ENCODE results near the gene STAT4.

Gene STAT4

GRCh38 chr2:191171708-191172355, 21.0 kb upstream of the STAT4 start:
- no peak for DNase-seq

- no peak for DNase-seq
Observed at GRCh38 chr2:191171286-191171685, 20.5 kb upstream of the STAT4 start.

GRCh38 chr2:191170773-191171172, 20.0 kb upstream of the STAT4 start:
- no peak for DNase-seq

GRCh38 chr2:191170301-191170636, 19.5 kb upstream of the STAT4 start:
- no peak for DNase-seq

- no peak for DNase-seq
Observed at GRCh38 chr2:191169456-191170300, 18.9 kb upstream of the STAT4 start.

- DNase-seq, result no peak
Observed at GRCh38 chr2:191167766-191168165, 17.0 kb upstream of the STAT4 start.

GRCh38 chr2:191166756-191167445, 16.1 kb upstream of the STAT4 start:
- no peak for DNase-seq

GRCh38 chr2:191166111-191166755, 15.4 kb upstream of the STAT4 start:
- no peak for DNase-seq

- DNase-seq, result peak; percentile 38
Observed at GRCh38 chr2:191165176-191165643, 14.4 kb upstream of the STAT4 start.

- no peak for DNase-seq
Observed at GRCh38 chr2:191158747-191159146, 8.0 kb upstream of the STAT4 start.

- no peak for DNase-seq
Observed at GRCh38 chr2:191158193-191158592, 7.4 kb upstream of the STAT4 start.

- peak; percentile 17 for DNase-seq
Observed at GRCh38 chr2:191155608-191156071, 4.8 kb upstream of the STAT4 start.

- DNase-seq, result no peak
Observed at GRCh38 chr2:191153716-191154115, 2.9 kb upstream of the STAT4 start.

GRCh38 chr2:191152482-191153240, 1.9 kb upstream of the STAT4 start:
- DNase-seq, result no peak

GRCh38 chr2:191151331-191151730, 537 bp upstream of the STAT4 start:
- no peak for DNase-seq

- DNase-seq, result no peak
Observed at GRCh38 chr2:191150230-191150599, 579 bp downstream of the STAT4 start.

GRCh38 chr2:191149391-191149790, 1.4 kb downstream of the STAT4 start:
- no peak for DNase-seq

- no peak for DNase-seq
Observed at GRCh38 chr2:191148791-191149190, 2.0 kb downstream of the STAT4 start.

- no peak for DNase-seq
Observed at GRCh38 chr2:191148281-191148680, 2.5 kb downstream of the STAT4 start.

- DNase-seq, result no peak
Observed at GRCh38 chr2:191145769-191146471, 4.9 kb downstream of the STAT4 start.

GRCh38 chr2:191144217-191144616, 6.6 kb downstream of the STAT4 start:
- no peak for DNase-seq

- no peak for DNase-seq
Observed at GRCh38 chr2:191143791-191144190, 7.0 kb downstream of the STAT4 start.

Data from NCI-H1436 (cell line).